Embryonic facial prominence (tissue), 1 donor: ENCODE results near the gene TSEN54.

ENCODE experiments used
- DNase-seq: peaks from one replicate; pipeline ENCODE4 v3.0.0-alpha.2; 2016; ENCODE audit errors: extremely low spot score

Gene TSEN54

GRCh38 chr17:75565618-75566017, 49.3 kb downstream of the TSEN54 start:
- DNase-seq = no peak

GRCh38 chr17:75566416-75566815, 50.1 kb downstream of the TSEN54 start:
- no peak for DNase-seq

- no peak for DNase-seq
Measured at GRCh38 chr17:75566834-75567233, 50.5 kb downstream of the TSEN54 start.

GRCh38 chr17:75568412-75569255, 52.3 kb downstream of the TSEN54 start:
- DNase-seq = no peak

GRCh38 chr17:75570034-75570676, 53.8 kb downstream of the TSEN54 start:
- DNase-seq = no peak

GRCh38 chr17:75570772-75571171, 54.4 kb downstream of the TSEN54 start:
- no peak for DNase-seq

- DNase-seq = no peak
Measured at GRCh38 chr17:75571197-75571884, 55.0 kb downstream of the TSEN54 start.

- DNase-seq = no peak
Measured at GRCh38 chr17:75571885-75572215, 55.5 kb downstream of the TSEN54 start.

GRCh38 chr17:75572713-75573539, 56.6 kb downstream of the TSEN54 start:
- DNase-seq = no peak

- no peak for DNase-seq
Measured at GRCh38 chr17:75573540-75573957, 57.2 kb downstream of the TSEN54 start.

GRCh38 chr17:75573994-75574393, 57.7 kb downstream of the TSEN54 start:
- DNase-seq = no peak
